ENCODE results near the gene ERICH4.
"Not testable (repeated sequence)": the region's sequence is repeated elsewhere in the genome, so short reads cannot be mapped to it uniquely, and the experiment has no call there.

The ERICH4 gene, protein sequence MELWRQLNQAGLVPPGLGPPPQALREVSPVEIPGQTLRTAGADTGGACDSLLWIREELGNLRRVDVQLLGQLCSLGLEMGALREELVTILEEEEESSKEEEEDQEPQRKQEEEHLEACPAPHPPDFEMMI

GRCh38 chr19:41442473-41443355 lies at the start of gene ERICH4:
TSS of gene ERICH4 (plus strand) at chr19:41443156. CDS start at chr19:41443170, 14 bp downstream.
- no peak for DNase-seq

- no peak for DNase-seq
Measured at GRCh38 chr19:41395355-41395754, 47.6 kb upstream of the ERICH4 start.

DNA sequence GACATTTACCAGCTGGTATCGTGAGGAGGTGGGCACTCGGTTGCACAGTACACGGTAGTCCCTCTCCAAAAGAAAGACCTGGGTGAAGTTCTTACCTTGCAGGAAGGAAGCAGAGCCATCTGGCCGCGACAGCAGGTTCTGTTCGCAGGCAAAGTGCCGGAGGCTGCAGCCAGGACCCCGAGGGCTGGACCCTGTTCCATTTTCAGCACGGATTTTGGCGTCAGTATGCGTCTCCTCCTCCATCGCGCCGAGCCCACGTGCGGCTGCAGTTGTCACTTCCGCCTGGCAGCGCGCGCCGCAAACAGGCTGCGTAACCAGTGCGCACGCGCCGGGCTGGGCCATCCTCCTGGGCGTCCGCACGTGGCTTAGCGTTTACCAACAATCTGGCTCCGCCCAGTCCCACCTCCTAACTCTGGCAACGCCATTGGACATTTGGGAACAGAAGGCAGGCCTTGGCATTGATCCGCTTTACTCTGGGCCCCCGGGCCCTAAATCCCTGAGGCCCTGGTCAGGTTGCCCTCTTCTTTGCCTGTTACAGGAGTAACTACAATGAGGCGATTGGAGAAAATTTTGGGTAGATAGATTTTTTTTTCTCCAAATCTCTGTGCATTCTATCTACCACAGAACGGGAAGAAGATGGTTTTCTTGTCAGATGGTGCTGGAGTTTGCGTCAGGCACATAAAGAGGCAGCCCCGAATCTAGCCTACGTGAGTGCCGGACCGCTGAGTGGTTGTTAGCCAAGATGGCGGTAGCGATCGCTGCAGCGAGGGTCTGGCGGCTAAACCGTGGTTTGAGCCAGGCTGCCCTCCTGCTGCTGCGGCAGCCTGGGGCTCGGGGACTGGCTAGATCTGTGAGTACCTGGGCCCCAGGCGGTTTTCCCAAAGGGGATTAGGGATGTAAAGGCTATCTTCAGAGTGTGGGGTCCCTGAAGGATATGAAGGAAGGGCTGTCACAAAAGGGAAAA lies 45.6 kb upstream of the ERICH4 start, which contains the start of the genes BCKDHA and EXOSC5:
BCKDHA (plus strand) TSS at position 733 of the 964 bp plus-strand sequence; CDS start at position 743, 10 bp downstream.
EXOSC5 (minus strand) TSS at position 274 of the 964 bp plus-strand sequence; CDS start at position 243, 31 bp downstream.
- DNase-seq: peak; percentile 100

DNA sequence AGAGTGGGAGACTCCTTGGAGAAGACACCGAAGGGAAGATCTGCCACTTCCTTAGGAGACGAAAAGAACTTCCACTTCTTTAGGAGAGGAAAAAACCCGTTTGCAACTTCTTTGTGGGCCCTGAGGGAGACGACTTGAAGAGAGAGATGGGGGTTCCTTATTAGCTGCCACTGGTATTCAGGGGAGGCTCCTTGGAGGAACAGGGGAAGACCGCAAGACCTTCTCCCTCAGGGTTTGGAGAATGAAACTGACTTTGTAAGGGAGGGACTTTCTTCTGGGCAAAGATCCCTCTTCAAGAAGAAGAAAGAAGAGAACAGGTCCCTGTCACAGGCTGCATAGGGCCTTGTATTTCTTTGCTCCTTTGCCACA lies 44.9 kb upstream of the ERICH4 start:
- no peak for DNase-seq

GRCh38 chr19:41398598-41398997 lies 44.4 kb upstream of the ERICH4 start:
- DNase-seq: no peak

- DNase-seq: no peak
Measured at GRCh38 chr19:41399091-41399490, 43.9 kb upstream of the ERICH4 start.

DNA sequence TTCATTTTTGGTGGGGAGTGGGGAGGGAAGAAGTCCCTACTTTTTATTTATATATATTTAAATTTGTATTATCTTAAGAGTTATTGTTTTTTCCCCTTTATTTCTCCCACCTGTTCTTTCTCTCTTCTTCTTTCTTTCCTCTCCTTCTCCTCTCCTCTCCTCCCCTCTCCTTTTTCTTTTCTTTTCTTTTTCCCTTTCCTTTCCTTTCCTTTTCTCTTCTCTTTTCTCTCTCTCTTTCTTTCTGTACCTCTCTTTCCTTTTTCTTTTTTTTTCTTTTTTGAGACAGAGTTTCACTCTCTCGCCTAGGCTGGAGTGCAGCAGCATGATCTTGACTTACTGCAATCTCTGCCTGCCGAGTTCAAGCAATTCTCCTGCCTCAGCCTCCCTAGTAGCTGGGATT lies 43.4 kb upstream of the ERICH4 start:
- DNase-seq: no peak

DNA sequence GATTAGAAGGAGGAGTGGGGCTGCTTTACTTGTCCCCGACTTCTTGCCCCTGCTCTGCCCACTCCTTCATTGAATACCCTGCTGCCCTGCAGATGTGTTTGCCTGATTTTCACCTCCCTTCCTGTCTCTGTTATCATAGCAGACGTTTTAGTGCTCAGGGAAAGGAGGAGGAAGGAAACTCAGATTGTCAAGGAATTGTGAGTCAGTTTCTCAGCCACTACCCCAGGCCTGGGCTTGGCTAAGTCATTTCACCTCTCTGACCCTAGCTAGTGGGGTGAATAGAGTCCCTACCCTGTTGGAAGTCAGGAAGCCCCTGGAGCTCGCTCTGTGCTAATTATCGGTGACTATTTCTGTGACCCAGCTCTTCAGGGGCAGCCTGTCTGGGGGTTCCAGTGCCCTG lies 41.5 kb upstream of the ERICH4 start:
- DNase-seq: no peak

DNA sequence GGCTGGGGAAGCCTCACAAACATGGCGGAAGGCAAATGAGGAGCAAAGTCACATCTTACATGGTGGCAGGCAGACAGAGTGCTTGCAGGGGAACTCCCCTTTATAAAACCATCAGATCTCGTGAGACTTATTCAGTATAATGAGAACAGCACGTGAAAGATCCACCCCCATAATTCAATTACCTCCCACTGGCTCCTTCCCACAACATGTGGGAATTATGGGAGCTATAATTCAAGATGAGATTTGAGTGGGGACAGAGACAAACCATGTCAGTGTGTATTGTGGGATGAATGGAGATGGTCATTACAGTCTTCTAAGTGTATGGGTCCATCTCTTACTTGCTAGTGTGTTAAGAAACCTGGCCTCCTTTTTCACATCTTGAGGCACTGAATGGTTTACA lies 40.9 kb upstream of the ERICH4 start:
- DNase-seq: no peak

- peak; percentile 55 for DNase-seq
Measured at GRCh38 chr19:41403181-41403970, 39.6 kb upstream of the ERICH4 start.

DNA sequence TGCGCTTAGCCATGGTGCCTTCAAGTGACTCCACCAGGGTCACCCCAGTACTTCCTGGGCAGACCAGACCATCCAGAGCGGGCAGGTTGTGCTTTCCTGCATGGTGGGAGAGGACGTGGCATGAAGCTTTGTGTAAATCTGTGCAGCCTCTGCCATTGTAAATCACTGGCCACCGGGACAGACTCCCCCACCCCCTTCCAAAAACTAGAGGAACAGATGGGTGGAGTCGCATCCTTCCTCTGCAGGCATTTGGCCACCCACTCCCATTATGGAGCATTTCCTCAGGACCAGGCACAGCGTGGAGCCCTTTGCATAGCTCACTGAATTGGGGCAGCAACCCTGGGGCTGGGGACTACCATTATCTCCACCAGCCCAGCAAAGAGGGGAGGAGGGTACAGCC lies 37.2 kb upstream of the ERICH4 start:
- no peak for DNase-seq

DNA sequence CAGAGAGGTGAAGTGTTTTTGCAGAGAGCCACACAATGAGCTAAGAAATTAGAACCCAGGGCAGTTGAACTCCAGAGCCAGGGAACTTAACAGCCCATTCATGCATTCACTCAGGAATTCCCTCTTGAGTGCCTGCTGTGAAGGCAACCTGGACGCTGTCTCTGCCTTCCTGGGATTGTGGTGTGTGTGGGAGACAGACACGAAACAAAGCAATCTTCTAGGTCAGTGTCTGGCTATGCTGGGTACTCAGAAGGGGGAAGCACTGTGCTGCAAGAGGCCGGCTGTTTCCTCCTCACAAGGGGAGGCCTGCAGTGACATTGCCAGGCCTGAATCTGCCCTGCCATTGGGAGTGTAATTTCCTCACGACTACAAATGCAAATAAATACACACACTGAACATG lies 35.7 kb upstream of the ERICH4 start:
- peak; percentile 57 for DNase-seq

GRCh38 chr19:41408256-41408655 lies 34.7 kb upstream of the ERICH4 start:
- DNase-seq: no peak

- DNase-seq: not testable (repeated sequence)
Measured at GRCh38 chr19:41408846-41409245, 34.1 kb upstream of the ERICH4 start.

DNA sequence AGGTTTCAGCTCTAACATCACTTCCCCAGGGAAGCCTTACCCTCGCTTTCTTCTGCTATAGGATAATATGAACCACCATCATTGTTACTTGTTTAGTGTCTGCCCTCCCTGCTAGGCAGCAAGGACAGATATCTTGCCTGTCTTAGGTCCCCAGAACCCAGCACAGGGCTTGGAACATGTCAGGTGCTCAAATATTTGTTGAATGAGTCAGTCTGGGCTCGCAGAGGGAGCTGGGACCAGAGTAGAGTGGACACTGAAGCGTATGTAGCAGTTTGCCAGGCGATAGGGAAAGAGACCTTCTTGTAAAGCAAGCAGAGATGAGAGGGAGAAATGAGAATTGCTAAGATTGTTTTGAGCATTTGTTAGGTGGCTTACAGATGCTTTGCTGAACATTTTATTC lies 33.7 kb upstream of the ERICH4 start:
- peak; percentile 89 for DNase-seq

- DNase-seq: no peak
Measured at GRCh38 chr19:41410336-41411054, 32.5 kb upstream of the ERICH4 start.

DNA sequence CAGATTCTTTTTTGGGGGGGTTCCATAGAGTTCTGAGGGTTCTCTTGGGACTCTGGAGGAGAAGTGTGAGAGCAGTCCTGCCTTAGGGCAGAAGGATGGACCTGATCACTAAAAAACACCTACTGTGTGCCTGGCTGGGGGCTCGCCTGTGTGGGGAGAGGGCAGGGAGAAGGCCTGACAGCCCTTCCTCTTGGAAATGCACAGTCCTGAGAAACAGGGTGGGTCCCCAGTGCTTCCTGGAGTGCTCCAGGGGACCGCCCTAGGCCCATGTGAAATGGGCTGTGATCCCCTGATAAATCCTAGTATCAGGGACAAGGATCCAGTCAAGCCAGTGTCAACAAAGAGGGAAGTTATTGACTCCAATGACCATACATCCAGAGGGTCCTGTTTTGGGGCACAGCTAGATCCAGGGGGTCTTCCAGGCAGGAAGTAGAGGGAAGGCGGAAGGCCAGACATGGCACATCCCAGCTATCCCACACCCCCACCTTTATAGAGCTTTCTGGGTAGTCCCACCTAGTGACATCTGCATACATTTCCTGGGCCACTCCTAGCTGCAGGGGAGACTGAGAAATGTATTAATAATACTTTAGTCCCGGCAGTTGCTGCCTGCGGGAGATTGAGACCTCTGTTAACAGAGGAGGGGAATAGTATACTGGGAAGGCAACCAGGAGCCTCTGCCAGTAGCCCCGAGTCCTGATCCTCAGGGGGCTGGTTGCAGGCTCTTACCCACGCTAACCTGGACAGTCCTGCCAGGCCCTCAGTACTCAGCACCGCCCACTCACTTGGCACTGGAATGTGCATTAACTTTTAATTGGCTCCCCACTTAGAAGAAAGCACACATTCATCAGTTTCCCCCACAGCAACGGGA lies 31.6 kb upstream of the ERICH4 start:
- no peak for DNase-seq

GRCh38 chr19:41411968-41412265 lies 31.0 kb upstream of the ERICH4 start:
- no peak for DNase-seq

GRCh38 chr19:41412953-41413352 lies 30.0 kb upstream of the ERICH4 start:
- no peak for DNase-seq

GRCh38 chr19:41413947-41414346 lies 29.0 kb upstream of the ERICH4 start:
- DNase-seq: no peak

GRCh38 chr19:41414461-41414860 lies 28.5 kb upstream of the ERICH4 start:
- no peak for DNase-seq

Data from NCI-H2029 (cell line).